Measurements from ENCODE around the gene ASIC4. TPM values are rescaled to one million over a fixed set of nuclear protein-coding genes. Genes with fewer than 3 reads are reported as not detected.
A peak's percentile ranks its signal among the peaks of the same experiment; 100 is the strongest.

Gene ASIC4, protein sequence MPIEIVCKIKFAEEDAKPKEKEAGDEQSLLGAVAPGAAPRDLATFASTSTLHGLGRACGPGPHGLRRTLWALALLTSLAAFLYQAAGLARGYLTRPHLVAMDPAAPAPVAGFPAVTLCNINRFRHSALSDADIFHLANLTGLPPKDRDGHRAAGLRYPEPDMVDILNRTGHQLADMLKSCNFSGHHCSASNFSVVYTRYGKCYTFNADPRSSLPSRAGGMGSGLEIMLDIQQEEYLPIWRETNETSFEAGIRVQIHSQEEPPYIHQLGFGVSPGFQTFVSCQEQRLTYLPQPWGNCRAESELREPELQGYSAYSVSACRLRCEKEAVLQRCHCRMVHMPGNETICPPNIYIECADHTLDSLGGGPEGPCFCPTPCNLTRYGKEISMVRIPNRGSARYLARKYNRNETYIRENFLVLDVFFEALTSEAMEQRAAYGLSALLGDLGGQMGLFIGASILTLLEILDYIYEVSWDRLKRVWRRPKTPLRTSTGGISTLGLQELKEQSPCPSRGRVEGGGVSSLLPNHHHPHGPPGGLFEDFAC
- polyA plus RNA-seq (2013, experiment 1 of 2), result 0.14 TPM
- 0.15 TPM for polyA plus RNA-seq (2013, experiment 2 of 2)

DNA sequence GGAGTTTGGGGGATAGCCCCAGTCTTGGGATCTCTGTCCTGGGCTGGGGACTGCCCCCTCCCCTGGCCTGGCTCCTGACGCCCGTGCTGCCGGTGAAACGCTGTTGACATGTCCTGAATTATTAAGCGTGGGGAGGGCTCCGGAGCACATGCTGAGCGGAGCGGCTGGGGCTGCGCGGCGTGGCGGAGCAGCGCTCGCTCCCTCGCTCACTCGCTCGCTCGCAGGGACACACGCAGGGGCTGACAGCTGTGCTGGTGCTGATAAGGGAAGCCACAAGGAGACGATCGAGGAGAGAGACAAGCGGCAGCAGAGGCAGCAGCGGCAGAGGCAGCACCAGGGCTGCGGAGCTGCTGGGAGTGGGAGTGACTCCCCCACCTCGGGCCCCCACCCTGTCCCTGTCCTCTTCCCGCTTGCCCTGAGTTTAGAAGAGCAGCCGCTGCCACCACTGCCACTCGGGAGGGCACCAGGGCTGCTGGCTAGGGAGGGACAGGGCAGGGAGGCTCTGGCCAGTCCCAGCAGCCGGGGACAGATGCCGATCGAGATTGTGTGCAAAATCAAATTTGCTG, at the start of gene ASIC4:
TSS of gene ASIC4 (plus strand) at position 287 of the 566 bp plus-strand sequence. CDS start at position 530, 243 bp downstream.
- H4K91ac ChIP-seq (ENCODE audit: low read depth, low read length, poor library complexity), result peak within 1 kb of the TSS; percentile 75
- peaks cover 0 to 79% (median 35%) of the 10 kb centered on the region in 3 experiments for H3K27me3 ChIP-seq (ENCODE audit: control insufficient read depth in 3 of 3, insufficient read depth in 3 of 3, low read depth in 1 of 3, low read length in 3 of 3)
- peak within 1 kb of the TSS; percentile 93 for H3K18ac ChIP-seq (ENCODE audit: low read length)
- peaks cover 28 to 37% of the 10 kb centered on the region in 2 donors for H3K4me1 ChIP-seq (ENCODE audit: control insufficient read depth in 2 of 2, insufficient read depth in 1 of 2, low read depth in 1 of 2, low read length in 2 of 2)
- peak within 1 kb of the TSS; percentile 85 for H2AK5ac ChIP-seq (ENCODE audit: low read depth, low read length)
- H2BK120ac ChIP-seq (ENCODE audit: low read depth, low read length), result peak within 1 kb of the TSS; percentile 21
- H3K4me2 ChIP-seq (ENCODE audit: insufficient read depth, low read length, poor library complexity, severe bottlenecking), result peak within 1 kb of the TSS; percentile 52
- DNase-seq (ENCODE audit: low spot score), result no peak
- no peaks in the 10 kb centered on the region for H3K36me3 ChIP-seq (replicated peaks in 1 of 2; ENCODE audit: control insufficient read depth in 2 of 2, insufficient read depth in 2 of 2, low read length in 2 of 2)
- H2BK5ac ChIP-seq (ENCODE audit: low read length), result peak within 1 kb of the TSS; percentile 88
- WGBS, 2 donors (ENCODE audit: extremely low coverage in 2 of 2, insufficient read length in 2 of 2, insufficient replicate concordance in 1 of 2), result no CpG with 5 or more reads among the region's 31 CpGs
- no peaks in the 10 kb centered on the region for H3K79me1 ChIP-seq (ENCODE audit: low read depth, low read length)
- H3K9ac ChIP-seq (ENCODE audit: low read depth, low read length, poor library complexity), result peak within 1 kb of the TSS; percentile 66
- no peak within 1 kb of the TSS for H3K4ac ChIP-seq (ENCODE audit: low read length)
- no peak within 1 kb of the TSS for H3K4me3 ChIP-seq (ENCODE audit: low read length in 2 of 2)
- H3K23ac ChIP-seq (ENCODE audit: low read depth, low read length, poor library complexity), result peak within 1 kb of the TSS; percentile 90
- H3K27ac ChIP-seq (replicated peaks; ENCODE audit: low read length), result no peak within 1 kb of the TSS
- peak within 1 kb of the TSS; percentile 97 for H2BK12ac ChIP-seq (ENCODE audit: low read length)
- H2AFZ ChIP-seq (ENCODE audit: low read length), result peak within 1 kb of the TSS; percentile 66
- peak within 1 kb of the TSS; percentile 64 for H3K14ac ChIP-seq (ENCODE audit: low read length)
- H3K9me3 ChIP-seq (replicated peaks in 1 of 2; ENCODE audit: control insufficient read depth in 2 of 2, insufficient read depth in 1 of 2, low read depth in 1 of 2, low read length in 2 of 2), result peaks cover 0 to 2% of the 10 kb centered on the region in 2 donors
- no peak within 1 kb of the TSS for H4K8ac ChIP-seq (ENCODE audit: low read depth, low read length)
- H2BK15ac ChIP-seq (ENCODE audit: low read length), result peak within 1 kb of the TSS; percentile 59

DNA sequence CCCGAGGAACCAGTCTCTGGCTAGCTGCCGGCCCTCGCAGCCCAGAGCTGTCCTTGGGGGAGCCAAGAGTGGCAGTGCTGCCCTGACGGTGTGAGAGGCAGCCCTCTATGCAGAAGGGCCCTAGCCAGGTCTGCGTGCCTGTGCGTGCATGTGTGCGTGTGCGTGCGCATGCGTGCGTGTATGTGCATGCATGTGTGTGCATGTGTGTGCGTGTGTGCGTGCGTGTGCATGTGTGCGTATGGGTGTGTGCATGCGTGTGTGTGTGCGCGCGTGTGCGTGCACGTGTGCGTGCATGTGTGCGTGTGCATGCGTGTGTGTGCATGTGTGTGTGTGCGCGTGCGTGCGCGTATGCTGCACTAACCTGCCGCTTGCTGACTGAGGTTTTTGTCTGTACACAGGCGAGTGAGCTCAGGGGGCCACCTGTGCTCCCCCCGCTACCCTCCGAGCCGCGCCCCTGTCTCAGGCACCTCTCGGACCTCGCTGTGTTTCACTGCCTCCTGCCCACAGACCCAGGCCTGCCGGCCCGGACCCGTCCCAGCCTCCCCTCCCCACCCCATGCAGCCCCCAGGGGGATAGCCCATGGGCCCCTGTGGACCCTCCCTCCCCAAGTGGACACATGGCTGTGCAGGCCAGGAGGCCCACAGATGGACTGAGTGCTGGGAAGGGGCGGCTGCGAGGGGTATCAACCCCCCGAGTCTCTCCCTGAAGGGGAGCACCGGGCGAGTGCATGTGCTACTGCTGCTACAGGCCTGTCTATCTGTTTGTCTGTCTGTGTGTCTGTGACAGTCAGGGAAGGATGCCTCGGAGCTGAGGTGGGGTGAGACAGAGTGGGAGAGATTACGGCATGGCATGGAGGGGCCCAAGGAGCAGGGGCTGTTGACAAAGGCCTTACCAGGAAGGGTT, 48.4 kb upstream of the ASIC4 start:
- H4K91ac ChIP-seq (ENCODE audit: low read depth, low read length, poor library complexity), result peak overlapping the region; percentile 53
- H3K4ac ChIP-seq (ENCODE audit: low read length), result no peak overlapping the region
- H3K18ac ChIP-seq (ENCODE audit: low read length), result peak overlapping the region; percentile 71
- H3K79me1 ChIP-seq (ENCODE audit: low read depth, low read length), result peaks cover 5% of the 10 kb centered on the region
- peak overlapping the region; percentile 84 for H2AK5ac ChIP-seq (ENCODE audit: low read depth, low read length)
- peak overlapping the region; percentile 77 for H3K9ac ChIP-seq (ENCODE audit: low read depth, low read length, poor library complexity)
- no peak overlapping the region for H2AFZ ChIP-seq (ENCODE audit: low read length)
- no peak for DNase-seq (ENCODE audit: low spot score)
- H2BK120ac ChIP-seq (ENCODE audit: low read depth, low read length), result no peak overlapping the region
- H3K27me3 ChIP-seq (ENCODE audit: control insufficient read depth in 3 of 3, insufficient read depth in 3 of 3, low read depth in 1 of 3, low read length in 3 of 3), result no peaks in the 10 kb centered on the region
- peak overlapping the region; percentile 67 for H2BK15ac ChIP-seq (ENCODE audit: low read length)
- no peak overlapping the region for H3K27ac ChIP-seq (replicated peaks; ENCODE audit: low read length)
- H3K23ac ChIP-seq (ENCODE audit: low read depth, low read length, poor library complexity), result peak overlapping the region; percentile 93
- H2BK12ac ChIP-seq (ENCODE audit: low read length), result no peak overlapping the region
- H3K9me3 ChIP-seq (replicated peaks in 1 of 2; ENCODE audit: control insufficient read depth in 2 of 2, insufficient read depth in 1 of 2, low read depth in 1 of 2, low read length in 2 of 2), result no peaks in the 10 kb centered on the region
- H3K4me2 ChIP-seq (ENCODE audit: insufficient read depth, low read length, poor library complexity, severe bottlenecking), result no peak overlapping the region
- H3K14ac ChIP-seq (ENCODE audit: low read length), result peak overlapping the region; percentile 98
- H4K8ac ChIP-seq (ENCODE audit: low read depth, low read length), result peak overlapping the region; percentile 48
- peak overlapping the region in 1 of 2 donors; percentile 68 for H3K4me3 ChIP-seq (ENCODE audit: low read length in 2 of 2)
- H3K36me3 ChIP-seq (replicated peaks in 1 of 2; ENCODE audit: control insufficient read depth in 2 of 2, insufficient read depth in 2 of 2, low read length in 2 of 2), result no peaks in the 10 kb centered on the region
- WGBS, 2 donors (ENCODE audit: extremely low coverage in 2 of 2, insufficient read length in 2 of 2, insufficient replicate concordance in 1 of 2), result no CpG with 5 or more reads among the region's 47 CpGs
- H2BK5ac ChIP-seq (ENCODE audit: low read length), result no peak overlapping the region
- H3K4me1 ChIP-seq (ENCODE audit: control insufficient read depth in 2 of 2, insufficient read depth in 1 of 2, low read depth in 1 of 2, low read length in 2 of 2), result peaks cover 4 to 7% of the 10 kb centered on the region in 2 donors

DNA sequence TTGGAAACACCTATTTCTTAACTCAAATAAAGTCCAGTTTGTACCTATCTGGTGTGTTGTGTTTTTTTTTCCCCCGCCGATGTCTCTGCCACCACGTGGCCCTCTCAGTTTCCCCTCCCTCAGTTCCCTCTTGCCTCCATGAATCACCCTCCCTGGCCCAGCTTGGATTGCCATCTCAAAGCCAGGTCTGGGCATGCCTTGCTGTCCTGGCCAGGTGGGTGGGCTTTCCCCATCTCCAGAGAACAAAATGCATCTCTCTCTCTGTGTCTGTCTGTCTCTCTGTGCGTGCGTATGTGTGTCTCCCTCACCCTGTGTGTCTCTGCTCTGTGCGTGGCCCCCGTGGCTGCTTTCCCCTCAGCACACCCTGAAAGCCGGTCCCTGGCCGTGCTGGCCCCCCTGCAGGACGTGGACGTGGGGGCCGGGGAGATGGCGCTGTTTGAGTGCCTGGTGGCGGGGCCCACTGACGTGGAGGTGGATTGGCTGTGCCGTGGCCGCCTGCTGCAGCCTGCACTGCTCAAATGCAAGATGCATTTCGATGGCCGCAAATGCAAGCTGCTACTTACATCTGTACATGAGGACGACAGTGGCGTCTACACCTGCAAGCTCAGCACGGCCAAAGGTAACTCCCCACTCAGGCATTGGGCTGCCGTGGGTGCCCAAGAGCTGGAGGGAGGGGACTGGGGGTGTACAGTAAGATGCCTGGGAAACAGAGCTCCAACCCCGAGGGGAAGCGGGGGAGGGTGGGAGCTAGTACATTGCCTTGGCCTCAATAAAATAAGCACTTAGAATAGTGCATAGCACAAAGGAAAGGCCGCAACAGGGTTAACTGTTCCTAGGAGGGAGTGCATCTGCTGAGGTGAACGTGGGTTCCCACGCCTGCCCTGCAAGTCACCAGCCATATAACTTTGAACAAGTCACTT, 47.2 kb upstream of the ASIC4 start:
- Histone ChIP-seq H3K27ac (replicated peaks; ENCODE audit: low read length) (no peak overlapping the region), H2AFZ (ENCODE audit: low read length) (no peak overlapping the region), H3K9ac (ENCODE audit: low read depth, low read length, poor library complexity) (no peak overlapping the region), H4K8ac (ENCODE audit: low read depth, low read length) (no peak overlapping the region), H4K91ac (ENCODE audit: low read depth, low read length, poor library complexity) (no peak overlapping the region), H2BK120ac (ENCODE audit: low read depth, low read length) (no peak overlapping the region), H3K4ac (ENCODE audit: low read length) (no peak overlapping the region), H2BK15ac (ENCODE audit: low read length) (peak overlapping the region; percentile 67), H3K79me1 (ENCODE audit: low read depth, low read length) (peaks cover 5% of the 10 kb centered on the region), H3K23ac (ENCODE audit: low read depth, low read length, poor library complexity) (peak overlapping the region; percentile 73), H2BK12ac (ENCODE audit: low read length) (peak overlapping the region; percentile 22), H3K18ac (ENCODE audit: low read length) (peak overlapping the region; percentile 71), H2AK5ac (ENCODE audit: low read depth, low read length) (peak overlapping the region; percentile 10), H3K4me1 (ENCODE audit: control insufficient read depth in 2 of 2, insufficient read depth in 1 of 2, low read depth in 1 of 2, low read length in 2 of 2) (peaks cover 0 to 2% of the 10 kb centered on the region in 2 donors), H3K9me3 (replicated peaks in 1 of 2; ENCODE audit: control insufficient read depth in 2 of 2, insufficient read depth in 1 of 2, low read depth in 1 of 2, low read length in 2 of 2) (no peaks in the 10 kb centered on the region), H2BK5ac (ENCODE audit: low read length) (no peak overlapping the region), H3K4me3 (ENCODE audit: low read length in 2 of 2) (no peak overlapping the region), H3K27me3 (ENCODE audit: control insufficient read depth in 3 of 3, insufficient read depth in 3 of 3, low read depth in 1 of 3, low read length in 3 of 3) (no peaks in the 10 kb centered on the region), H3K4me2 (ENCODE audit: insufficient read depth, low read length, poor library complexity, severe bottlenecking) (no peak overlapping the region), H3K36me3 (replicated peaks in 1 of 2; ENCODE audit: control insufficient read depth in 2 of 2, insufficient read depth in 2 of 2, low read length in 2 of 2) (no peaks in the 10 kb centered on the region), H3K14ac (ENCODE audit: low read length) (peak overlapping the region; percentile 89)
- no peak for DNase-seq (ENCODE audit: low spot score)
- no CpG with 5 or more reads among the region's 28 CpGs for WGBS, 2 donors (ENCODE audit: extremely low coverage in 2 of 2, insufficient read length in 2 of 2, insufficient replicate concordance in 1 of 2)
